Esophagus muscularis mucosa (tissue), 4 donors: Measurements from ENCODE around the gene LIMK1. TPM values are rescaled to one million over a fixed set of nuclear protein-coding genes. Genes with fewer than 3 reads are reported as not detected.
"Not testable (repeated sequence)": the region's sequence is repeated elsewhere in the genome, so short reads cannot be mapped to it uniquely, and the experiment has no call there.

Source experiments
- DNase-seq: peaks from one replicate; pipeline ENCODE4 v3.0.0-alpha.2; 2017; ENCODE audit errors: extremely low spot score
- H3K27ac ChIP-seq, 4 donors: fragments of 200-600 bp; sonication (generic); replicated peaks in 1 of 4; 1 replicate in 3 of 4; 2 replicates in 1 of 4; pipeline ENCODE4 v1.5.1; 2016 to 2019; ENCODE audit warnings: mild to moderate bottlenecking in 1 of 4
- H3K27me3 ChIP-seq, 4 donors: fragments of 200-600 bp; sonication (generic); one replicate each; pipeline versions ENCODE4 v1.5.1 to v1.6.0; 2016 to 2019
- H3K36me3 ChIP-seq, 4 donors: fragments of 200-600 bp; sonication (generic); one replicate each; pipeline ENCODE4 v1.5.1; 2016 to 2019
- H3K4me1 ChIP-seq, 4 donors: fragments of 200-600 bp; sonication (generic); one replicate each; pipeline ENCODE4 v1.5.1; 2016 to 2019
- H3K4me3 ChIP-seq, 4 donors: fragments of 200-600 bp; sonication (generic); 1 replicate in 2 of 4; 2 replicates in 2 of 4; pipeline ENCODE4 v1.5.1; 2016 to 2019; ENCODE audit warnings: mild to moderate bottlenecking in 4 of 4, moderate library complexity in 1 of 4
- H3K9me3 ChIP-seq, 4 donors: fragments of 200-600 bp; sonication (generic); 1 replicate in 3 of 4; 2 replicates in 1 of 4; pipeline ENCODE4 v1.5.1; 2016 to 2019
- CTCF ChIP-seq, 3 experiments: fragments of 200-600 bp in 2 of 3; fragments of 450-650 bp in 1 of 3; sonication (generic) in 2 of 3; IDR thresholded peaks; one replicate each; pipeline ENCODE4 v1.5.1; 2017 to 2019; ENCODE audit warnings: antibody characterized with exemption in 3 of 3, mild to moderate bottlenecking in 2 of 3, moderate library complexity in 1 of 3
- EP300 ChIP-seq: sonication (generic); formaldehyde crosslinking; IDR thresholded peaks from one replicate; pipeline ENCODE4 v1.6.1; 2017; ENCODE audit warnings: antibody characterized with exemption
- POLR2A ChIP-seq: fragments of 450-650 bp; IDR thresholded peaks from one replicate; pipeline ENCODE4 v1.6.1; 2017; ENCODE audit warnings: antibody characterized with exemption, moderate library complexity, mild to moderate bottlenecking, low read depth
- POLR2AphosphoS5 ChIP-seq, 2 donors: sonication (generic); formaldehyde crosslinking; IDR thresholded peaks; one replicate each; pipeline ENCODE4 v1.6.1; 2017; ENCODE audit warnings: antibody characterized with exemption in 2 of 2
- WGBS: methylation state at CpG from one replicate; pipeline ENCODE4 v1.1.5; 2018; 5-methylcytosine and 5-hydroxymethylcytosine counted together
- intact Hi-C: fragments of 100-400 bp; cut with DNase I; formaldehyde crosslinking; loops from one replicate; pipeline ENCODE4 v1.15.1; 2023
- total RNA-seq, 4 donors: library from RNA; depleted of rRNA; stranded (reverse); fragments of >200 nt; gene quantifications; one replicate each; pipeline versions ENCODE4 v1.1.0 to v1.2.1, GENCODE V29; 2016

Gene LIMK1
- total RNA-seq, 4 donors from 2014 or later, result 10.0 to 19.3 (median 11.9) TPM

- no peak for DNase-seq
- Histone ChIP-seq H3K27ac (no peak overlapping the region), H3K36me3 (peaks cover 17 to 71% (median 51%) of the 10 kb centered on the region in 4 donors), H3K27me3 (no peaks in the 10 kb centered on the region), H3K9me3 (no peaks in the 10 kb centered on the region), H3K4me3 (no peak overlapping the region), H3K4me1 (no peaks in the 10 kb centered on the region)
- WGBS, result 90% methylated on average over 4 of the region's 4 CpGs
- TF ChIP-seq POLR2A (no peak), EP300 (no peak), CTCF (IDR thresholded peaks at IDR 0.05) (no peak), POLR2AphosphoS5 (IDR thresholded peaks at IDR 0.05) (no peak)
- intact Hi-C loops, result no loop called here
Observed at GRCh38 chr7:74119831-74120230, 36.2 kb downstream of the LIMK1 start.

- 87% methylated on average over 25 of the region's 26 CpGs for whole genome bisulfite sequencing
- no peaks in the 10 kb centered on the region for H3K9me3 ChIP-seq
- no peaks in the 10 kb centered on the region for H3K4me1 ChIP-seq
- no peak for DNase-seq
- intact Hi-C loops, result no loop called here
- H3K27me3 ChIP-seq, result no peaks in the 10 kb centered on the region
- no peak overlapping the region for H3K4me3 ChIP-seq
- no peak overlapping the region for H3K27ac ChIP-seq
- peaks cover 17 to 58% (median 44%) of the 10 kb centered on the region in 4 donors for H3K36me3 ChIP-seq
- TF ChIP-seq POLR2A (no peak), EP300 (no peak), CTCF (IDR thresholded peaks at IDR 0.05) (no peak), POLR2AphosphoS5 (IDR thresholded peaks at IDR 0.05) (no peak)
Observed at GRCh38 chr7:74121401-74122249, 38.0 kb downstream of the LIMK1 start.

- DNase-seq, H3K9me3 ChIP-seq: not testable (repeated sequence)
- H3K36me3 ChIP-seq, result peaks cover 17 to 37% (median 32%) of the 10 kb centered on the region in 4 donors
Observed at GRCh38 chr7:74123892-74124291, 40.3 kb downstream of the LIMK1 start.

GRCh38 chr7:74126220-74126880 lies 42.7 kb downstream of the LIMK1 start:
- Histone ChIP-seq H3K9me3 (no peaks in the 10 kb centered on the region), H3K36me3 (peaks cover 0 to 12% (median 8%) of the 10 kb centered on the region in 4 donors), H3K4me1 (no peaks in the 10 kb centered on the region), H3K27me3 (no peaks in the 10 kb centered on the region), H3K27ac (no peak overlapping the region), H3K4me3 (no peak overlapping the region)
- no peak for DNase-seq
- no peak for TF ChIP-seq EP300
- no peak for TF ChIP-seq POLR2A
- TF ChIP-seq POLR2AphosphoS5 (IDR thresholded peaks at IDR 0.05), result no peak
- no peak for TF ChIP-seq CTCF (IDR thresholded peaks at IDR 0.05)
- intact Hi-C loops, result no loop called here
- 78% methylated on average over 12 of the region's 12 CpGs for WGBS

More at GRCh38 chr7:74123892-74124291, 40.3 kb downstream of the LIMK1 start:
- H3K27me3 ChIP-seq, intact Hi-C loops, H3K4me3 ChIP-seq, H3K27ac ChIP-seq, H3K4me1 ChIP-seq: not testable (repeated sequence)
- 97% methylated on average over 7 of the region's 7 CpGs for WGBS

GRCh38 chr7:74129887-74130286 lies 46.3 kb downstream of the LIMK1 start:
- no peak for TF ChIP-seq POLR2A
- no peak for TF ChIP-seq POLR2AphosphoS5 (IDR thresholded peaks at IDR 0.05)
- no peak for TF ChIP-seq EP300
- no peak for TF ChIP-seq CTCF (IDR thresholded peaks at IDR 0.05)
- 56% methylated on average over 2 of the region's 2 CpGs for WGBS
- DNase-seq, result no peak
- H3K27me3 ChIP-seq, result no peaks in the 10 kb centered on the region
- no peaks in the 10 kb centered on the region for H3K36me3 ChIP-seq
- H3K4me1 ChIP-seq, result no peaks in the 10 kb centered on the region
- H3K4me3 ChIP-seq, result no peak overlapping the region
- no peak overlapping the region for H3K27ac ChIP-seq
- intact Hi-C loops, result no loop called here
- H3K9me3 ChIP-seq, result no peaks in the 10 kb centered on the region
